H1 (cell line): ENCODE data around the gene TRIM46. TPM values are rescaled to one million over a fixed set of nuclear protein-coding genes. Genes with fewer than 3 reads are reported as not detected.

Experiments used
- CTCF ChIA-PET: fragments of 300-600 bp; sonication (Branson Sonifier 250); formaldehyde crosslinking; loops from one replicate; lab custom pipeline; 2021; ENCODE audit not compliant: partially characterized antibody; lab: Charles Lee
- POLR2A ChIA-PET: fragments of 300-600 bp; sonication (Branson Sonifier 250); formaldehyde crosslinking; loops from one replicate; lab custom pipeline; 2021; ENCODE audit warnings: inconsistent platforms; ENCODE audit not compliant: partially characterized antibody; lab: Charles Lee
- DNase-seq, 2 experiments: peaks; one replicate each; pipeline versions ENCODE4 v3.0.0 to v3.0.0-alpha.2; 2010 to 2022; ENCODE audit warnings: low spot score in 2 of 2, low read depth in 1 of 2, mixed read lengths in 1 of 2
- FAIRE-seq: peaks from 2 replicates; lab custom pipeline; 2011; peaks lifted over from hg19 to GRCh38; lab: Jason Lieb, UNC
- H2AFZ ChIP-seq: 2 replicates; pipeline ENCODE4 v1.8.1; 2012; ENCODE audit warnings: low read length, inconsistent platforms
- H2AK5ac ChIP-seq: 2 replicates; pipeline ENCODE4 v1.6.1; 2013; ENCODE audit warnings: low read depth, low read length
- H2BK120ac ChIP-seq: replicated peaks from 2 replicates; pipeline ENCODE3; 2013; ENCODE audit warnings: low read depth, low read length, inconsistent platforms
- H2BK12ac ChIP-seq: 2 replicates; pipeline ENCODE4 v1.6.1; 2013; ENCODE audit warnings: low read depth, low read length
- H2BK15ac ChIP-seq: 2 replicates; pipeline ENCODE4 v1.6.1; 2013; ENCODE audit warnings: low read length
- H2BK20ac ChIP-seq: 2 replicates; pipeline ENCODE4 v1.6.1; 2013; ENCODE audit warnings: low read length
- H2BK5ac ChIP-seq: 2 replicates; pipeline ENCODE4 v1.6.1; 2013; ENCODE audit warnings: low read depth, low read length
- H3K14ac ChIP-seq: 2 replicates; pipeline ENCODE4 v1.6.1; 2013; ENCODE audit warnings: inconsistent platforms; ENCODE audit not compliant: insufficient read length
- H3K18ac ChIP-seq: 2 replicates; pipeline ENCODE4 v1.6.1; 2013; ENCODE audit warnings: low read length; ENCODE audit errors: extremely low read depth
- H3K23ac ChIP-seq: 2 replicates; pipeline ENCODE4 v1.6.1; 2013; ENCODE audit warnings: inconsistent platforms; ENCODE audit not compliant: insufficient read length
- H3K23me2 ChIP-seq: 2 replicates; pipeline ENCODE4 v1.6.1; 2013; ENCODE audit warnings: low read depth, low read length
- H3K27ac ChIP-seq: 2 replicates; pipeline ENCODE4 v1.6.1; 2011; ENCODE audit warnings: low read depth, low read length, inconsistent platforms
- H3K27me3 ChIP-seq, 4 experiments: replicated peaks in 1 of 4; 1 replicate in 1 of 4; 2 replicates in 3 of 4; pipeline versions ENCODE4 v1.6.1 to v1.8.1; 2011 to 2013; ENCODE audit warnings: low read length in 3 of 4, mild to moderate bottlenecking in 3 of 4, inconsistent platforms in 2 of 4, mixed read lengths in 2 of 4, moderate library complexity in 1 of 4; ENCODE audit not compliant: control insufficient read depth in 3 of 4, insufficient read depth in 3 of 4; ENCODE audit errors: extremely low read depth in 1 of 4
- H3K36me3 ChIP-seq, 4 experiments: 2 replicates each; pipeline versions ENCODE4 v1.6.1 to v1.8.1; 2011 to 2013; ENCODE audit warnings: mild to moderate bottlenecking in 4 of 4, low read length in 3 of 4, moderate library complexity in 2 of 4, control low read depth in 1 of 4, inconsistent platforms in 1 of 4; ENCODE audit not compliant: insufficient read depth in 4 of 4, control insufficient read depth in 2 of 4
- H3K4ac ChIP-seq: replicated peaks from 2 replicates; pipeline ENCODE3; 2013; ENCODE audit warnings: low read length, low read depth, mixed read lengths, inconsistent platforms; ENCODE audit not compliant: insufficient read length
- H3K4me1 ChIP-seq, 4 experiments: replicated peaks in 1 of 4; 1 replicate in 1 of 4; 2 replicates in 3 of 4; pipeline versions ENCODE4 v1.6.1 to v1.8.1; 2011 to 2013; ENCODE audit warnings: low read length in 3 of 4, inconsistent platforms in 2 of 4, mixed read lengths in 1 of 4; ENCODE audit not compliant: insufficient read depth in 4 of 4, control insufficient read depth in 3 of 4
- H3K4me2 ChIP-seq, 2 experiments: 2 replicates each; pipeline versions ENCODE4 v1.6.1 to v1.8.1; 2011 to 2013; ENCODE audit warnings: low read depth in 2 of 2, low read length in 2 of 2, control low read depth in 1 of 2, inconsistent platforms in 1 of 2, mild to moderate bottlenecking in 1 of 2; ENCODE audit not compliant: insufficient read depth in 1 of 2
- H3K4me3 ChIP-seq, 4 experiments: fragments of 200-600, 300-600 bp in 1 of 4; sonication (generic), shearing (Covaris generic), sonication (Bioruptor Twin) in 1 of 4; 2 replicates each; pipeline versions ENCODE4 v1.5.1 to v1.8.1; 2011 to 2016; ENCODE audit warnings: low read length in 4 of 4, low read depth in 3 of 4, control low read depth in 2 of 4, inconsistent platforms in 2 of 4, mild to moderate bottlenecking in 2 of 4, mixed read lengths in 1 of 4, moderate library complexity in 1 of 4; ENCODE audit not compliant: insufficient read depth in 2 of 4; ENCODE audit errors: extremely low read depth in 1 of 4
- H3K56ac ChIP-seq: replicated peaks from 2 replicates; pipeline ENCODE3; 2013; ENCODE audit warnings: low read depth, mild to moderate bottlenecking, mixed read lengths, low read length, inconsistent platforms; ENCODE audit not compliant: insufficient read length
- H3K79me1 ChIP-seq: 2 replicates; pipeline ENCODE4 v1.6.1; 2013; ENCODE audit warnings: low read depth, low read length, control low read depth
- H3K79me2 ChIP-seq, 2 experiments: 2 replicates each; pipeline versions ENCODE4 v1.6.1 to v1.8.1; 2012 to 2013; ENCODE audit warnings: low read length in 2 of 2, mild to moderate bottlenecking in 2 of 2, inconsistent platforms in 1 of 2; ENCODE audit not compliant: insufficient read depth in 2 of 2, control insufficient read depth in 1 of 2
- H3K9ac ChIP-seq, 4 experiments: replicated peaks in 1 of 4; 1 replicate in 1 of 4; 2 replicates in 3 of 4; pipeline versions ENCODE4 v1.6.1 to v1.8.1; 2011 to 2013; ENCODE audit warnings: low read depth in 3 of 4, low read length in 3 of 4, control low read depth in 2 of 4, mild to moderate bottlenecking in 2 of 4, moderate library complexity in 2 of 4, inconsistent platforms in 1 of 4; ENCODE audit errors: extremely low read depth in 1 of 4
- H3K9me3 ChIP-seq, 2 experiments: 2 replicates each; pipeline versions ENCODE4 v1.6.1 to v1.8.1; 2012 to 2013; ENCODE audit warnings: mild to moderate bottlenecking in 2 of 2, moderate library complexity in 2 of 2, control low read depth in 1 of 2, inconsistent platforms in 1 of 2, low read depth in 1 of 2, low read length in 1 of 2, mixed read lengths in 1 of 2; ENCODE audit not compliant: insufficient read depth in 2 of 2
- H4K20me1 ChIP-seq, 2 experiments: replicated peaks in 1 of 2; 2 replicates each; pipeline versions ENCODE3 to v1.8.1; 2011 to 2013; ENCODE audit warnings: inconsistent platforms in 2 of 2, low read length in 2 of 2, mild to moderate bottlenecking in 1 of 2; ENCODE audit not compliant: insufficient read depth in 2 of 2, control insufficient read depth in 1 of 2
- H4K5ac ChIP-seq: 2 replicates; pipeline ENCODE4 v1.6.1; 2013; ENCODE audit warnings: low read length, low read depth, mixed read lengths, inconsistent platforms; ENCODE audit not compliant: insufficient read length
- H4K8ac ChIP-seq: 2 replicates; pipeline ENCODE4 v1.8.0; 2013; ENCODE audit warnings: mild to moderate bottlenecking, moderate library complexity, low read length, inconsistent platforms; ENCODE audit not compliant: insufficient read depth; ENCODE audit errors: extremely low read depth
- H4K91ac ChIP-seq: replicated peaks from 2 replicates; pipeline ENCODE3; 2013; ENCODE audit warnings: low read length, mixed read lengths, inconsistent platforms; ENCODE audit not compliant: insufficient read length
- ATF2 ChIP-seq: IDR thresholded peaks from 2 replicates; pipeline ENCODE4 v1.6.1; 2012; ENCODE audit warnings: low read length, inconsistent platforms
- BACH1 ChIP-seq: IDR thresholded peaks from 2 replicates; pipeline ENCODE4 v1.6.1; 2012; ENCODE audit warnings: low read length, improper control_type of control experiment
- CTCF ChIP-seq, 3 experiments: IDR thresholded peaks; 1 replicate in 2 of 3; 2 replicates in 1 of 3; pipeline versions ENCODE4 v1.5.1 to v1.6.1; 2011; ENCODE audit warnings: low read length in 3 of 3, mild to moderate bottlenecking in 3 of 3, inconsistent platforms in 2 of 3, low read depth in 1 of 3, moderate library complexity in 1 of 3; ENCODE audit not compliant: insufficient read depth in 1 of 3; ENCODE audit errors: control extremely low read depth in 1 of 3
- RAD21 ChIP-seq, 2 experiments: IDR thresholded peaks in 1 of 2; conservative IDR thresholded peaks in 1 of 2; 2 replicates each; pipeline ENCODE4 v1.6.1; 2011; ENCODE audit warnings: low read depth in 2 of 2, low read length in 2 of 2, improper control_type of control experiment in 1 of 2, inconsistent platforms in 1 of 2, mild to moderate bottlenecking in 1 of 2, moderate library complexity in 1 of 2
- SIX5 ChIP-seq: IDR thresholded peaks from 2 replicates; pipeline ENCODE4 v1.6.1; 2011; ENCODE audit warnings: mild to moderate bottlenecking, low read depth, low read length
- TAF7 ChIP-seq: optimal IDR thresholded peaks from 2 replicates; pipeline ENCODE3; 2011; ENCODE audit warnings: low read depth, mild to moderate bottlenecking, inconsistent platforms, low read length, moderate library complexity, borderline replicate concordance
- TCF12 ChIP-seq: IDR thresholded peaks from 2 replicates; pipeline ENCODE4 v1.6.1; 2011; ENCODE audit warnings: low read depth, mild to moderate bottlenecking, low read length
- WGBS, 2 experiments: shearing (Covaris generic) in 1 of 2; methylation state at CpG; one replicate each; pipeline versions ENCODE4 v1.1.6 to v1.1.7; 2013 to 2015; ENCODE audit warnings: low lambda C conversion rate in 2 of 2, mixed read lengths in 2 of 2, inconsistent platforms in 1 of 2, low coverage in 1 of 2, missing lambda C conversion rate in 1 of 2; ENCODE audit not compliant: insufficient replicate concordance in 2 of 2, insufficient coverage in 1 of 2, insufficient read length in 1 of 2; ENCODE audit errors: extremely low coverage in 1 of 2, missing lambda C conversion rate in 1 of 2; 5-methylcytosine and 5-hydroxymethylcytosine counted together
- polyA plus RNA-seq, 7 experiments: library from polyadenylated mRNA; depleted of rRNA in 3 of 7; stranded (reverse) in 5 of 7; unstranded in 2 of 7; fragments of >200 nt in 5 of 7; fragments of 200-250 nt in 2 of 7; gene quantifications; 1 replicate in 5 of 7; 2 replicates in 1 of 7; 4 replicates in 1 of 7; pipeline versions ENCODE4 v1.2.1 to v1.2.3, GENCODE V29; 2011 to 2013; ENCODE audit warnings: missing spikeins in 2 of 7, mixed read lengths in 2 of 7
- total RNA-seq: library from RNA; stranded (reverse); fragmentation: NEBNext Ultra II Directional; extraction: Animal tissue kit (Norgen Biotek cat#: 25700); gene quantifications from 2 replicates; pipeline ENCODE4 v1.2.1, GENCODE V29; 2021

Gene TRIM46
- total and polyA plus RNA-seq, 2 of the 8 experiments (the other 6 are each of a cell fraction or from before 2014, with no cell fraction given), result 15.5 to 21.6 TPM

GRCh38 chr1:155168456-155169210, 5.0 kb upstream of the TRIM46 start:
- Histone ChIP-seq H2AK5ac (no peak overlapping the region), H3K27ac (no peak overlapping the region), H3K79me1 (no peaks in the 10 kb centered on the region), H3K4me1 (peaks cover 5 to 22% (median 13%) of the 10 kb centered on the region in 4 experiments), H2BK12ac (no peak overlapping the region), H3K27me3 (no peaks in the 10 kb centered on the region), H2BK5ac (no peak overlapping the region), H4K20me1 (no peaks in the 10 kb centered on the region), H3K36me3 (peaks cover 0 to 10% (median 7%) of the 10 kb centered on the region in 4 experiments; a peak in 4 of 8 replicates), H3K23me2 (peaks cover 11% of the 10 kb centered on the region), H3K4me2 (no peak overlapping the region; a peak in 1 of 4 replicates), H3K4me3 (no peak overlapping the region), H3K9me3 (no peaks in the 10 kb centered on the region), H3K18ac (no peak overlapping the region), H4K8ac (no peak overlapping the region), H3K79me2 (peaks cover 0 to 12% of the 10 kb centered on the region in 2 experiments; a peak in 2 of 4 replicates), H3K56ac (no peak overlapping the region), H2AFZ (no peak overlapping the region), H4K91ac (no peak overlapping the region), H4K5ac (no peak overlapping the region), H3K14ac (no peak overlapping the region), H3K4ac (no peak overlapping the region), H2BK15ac (no peak overlapping the region), H3K23ac (no peak overlapping the region), H2BK120ac (no peak overlapping the region), H2BK20ac (no peak overlapping the region), H3K9ac (no peak overlapping the region)
- ChIA-PET CTCF (interaction anchor here (0.6 to 12.4 kb wide), 32 partner anchors 9 to 224 kb away, joined by 3 to 215 read pairs (median 4); partner anchors contain the start of genes DPM3, EFNA1, EFNA4 and FLAD1), POLR2A (interaction anchor here (0.6 to 20.5 kb wide), 11 partner anchors 17 to 154 kb away, joined by 3 to 512 read pairs (median 7); partner anchors contain the start of genes MTX1 and THBS3)
- DNase-seq, result no peak
- no peak for FAIRE-seq
- 88% methylated on average over 10 of the region's 10 CpGs; no CpG with 5 or more reads in 1 of the 2 experiments for WGBS, 2 experiments
- TF ChIP-seq ATF2 (no peak), TAF7 (no peak), SIX5 (no peak), BACH1 (no peak), TCF12 (no peak), CTCF (IDR thresholded peaks at IDR 0.05; ENCODE audit: control extremely low read depth in 1 of 3, insufficient read depth in 1 of 3, low read depth in 1 of 3, low read length in 3 of 3) (no peak), RAD21 (IDR thresholded peaks at IDR 0.05 in 1 of 2, conservative IDR thresholded peaks at IDR 0.05 in 1 of 2; ENCODE audit: low read depth in 2 of 2, low read length in 2 of 2) (no peak)
